ENCODE measurements around the gene RPGRIP1.
"Not testable (repeated sequence)": the region's sequence is repeated elsewhere in the genome, so short reads cannot be mapped to it uniquely, and the experiment has no call there.

Gene RPGRIP1

GRCh38 chr14:21279783-21280182, at the start of gene RPGRIP1:
Gene RPGRIP1, plus strand, starts transcription at chr14:21280083. Its CDS starts 7,894 bp downstream, at chr14:21287977.
- DNase-seq (ENCODE audit: low read depth), result no peak

- DNase-seq (ENCODE audit: low read depth), result no peak
These were observed 48.7 kb upstream of the RPGRIP1 start for GRCh38 chr14:21231020-21231652.

- DNase-seq (ENCODE audit: low read depth), result no peak
These were observed 46.3 kb upstream of the RPGRIP1 start for GRCh38 chr14:21233457-21234076.

GRCh38 chr14:21234112-21234511, 45.8 kb upstream of the RPGRIP1 start:
- peak; percentile 50 for DNase-seq (ENCODE audit: low read depth)

- DNase-seq (ENCODE audit: low read depth), result no peak
These were observed 42.7 kb upstream of the RPGRIP1 start for GRCh38 chr14:21236948-21237797.

- DNase-seq (ENCODE audit: low read depth), result no peak
These were observed 40.9 kb upstream of the RPGRIP1 start for GRCh38 chr14:21238823-21239518.

- no peak for DNase-seq (ENCODE audit: low read depth)
These were observed 39.5 kb upstream of the RPGRIP1 start for GRCh38 chr14:21240417-21240816.

GRCh38 chr14:21241218-21241819, 38.6 kb upstream of the RPGRIP1 start:
- peak; percentile 34 for DNase-seq (ENCODE audit: low read depth)

GRCh38 chr14:21244544-21244943, 35.3 kb upstream of the RPGRIP1 start:
- DNase-seq (ENCODE audit: low read depth), result peak; percentile 83

GRCh38 chr14:21245813-21246212, 34.1 kb upstream of the RPGRIP1 start:
- no peak for DNase-seq (ENCODE audit: low read depth)

- no peak for DNase-seq (ENCODE audit: low read depth)
These were observed 31.5 kb upstream of the RPGRIP1 start for GRCh38 chr14:21248338-21248737.

GRCh38 chr14:21248739-21249411, 31.0 kb upstream of the RPGRIP1 start:
- peak; percentile 64 for DNase-seq (ENCODE audit: low read depth)

- no peak for DNase-seq (ENCODE audit: low read depth)
These were observed 28.7 kb upstream of the RPGRIP1 start for GRCh38 chr14:21251215-21251614.

- DNase-seq (ENCODE audit: low read depth), result no peak
These were observed 27.7 kb upstream of the RPGRIP1 start for GRCh38 chr14:21252149-21252548.

- no peak for DNase-seq (ENCODE audit: low read depth)
These were observed 24.3 kb upstream of the RPGRIP1 start for GRCh38 chr14:21255385-21256101.

- DNase-seq (ENCODE audit: low read depth), result not testable (repeated sequence)
These were observed 23.8 kb upstream of the RPGRIP1 start for GRCh38 chr14:21256102-21256447.

- DNase-seq (ENCODE audit: low read depth), result no peak
These were observed 23.1 kb upstream of the RPGRIP1 start for GRCh38 chr14:21256539-21257393.

- peak; percentile 35 for DNase-seq (ENCODE audit: low read depth)
These were observed 22.4 kb upstream of the RPGRIP1 start for GRCh38 chr14:21257394-21257909.

Data from amniotic epithelial cell (primary cell).